Ishikawa (cell line): Measurements from ENCODE around the gene RPUSD1.

Source experiments
- CEBPB ChIP-seq: IDR thresholded peaks from 2 replicates; pipeline ENCODE4 v1.6.1; 2012
- CREB1 ChIP-seq: IDR thresholded peaks from 2 replicates; pipeline ENCODE4 v1.6.1; 2012; ENCODE audit warnings: low read depth
- EGR1 ChIP-seq: IDR thresholded peaks from 2 replicates; pipeline ENCODE4 v1.6.1; 2012
- EP300 ChIP-seq: IDR thresholded peaks from 2 replicates; pipeline ENCODE4 v1.6.1; 2012; ENCODE audit warnings: borderline replicate concordance
- FOXM1 ChIP-seq: IDR thresholded peaks from 2 replicates; pipeline ENCODE4 v1.6.1; 2012; ENCODE audit warnings: low read depth, borderline replicate concordance
- NFIC ChIP-seq: IDR thresholded peaks from 2 replicates; pipeline ENCODE4 v1.6.1; 2012
- RAD21 ChIP-seq: IDR thresholded peaks from 2 replicates; pipeline ENCODE4 v1.6.1; 2012; ENCODE audit warnings: low read depth
- TAF1 ChIP-seq: IDR thresholded peaks from 2 replicates; pipeline ENCODE4 v1.6.1; 2012; ENCODE audit warnings: low read depth, mild to moderate bottlenecking
- TCF12 ChIP-seq: IDR thresholded peaks from 2 replicates; pipeline ENCODE4 v1.6.1; 2012; ENCODE audit warnings: low read depth
- TEAD4 ChIP-seq: IDR thresholded peaks from 2 replicates; pipeline ENCODE4 v1.6.1; 2012
- YY1 ChIP-seq: IDR thresholded peaks from 2 replicates; pipeline ENCODE4 v1.6.1; 2012; ENCODE audit warnings: low read depth
- TF ChIP-seq, protein P1 (sequence below): IDR thresholded peaks from 2 replicates; pipeline ENCODE4 v1.6.1; 2012; ENCODE audit warnings: low read depth, mild to moderate bottlenecking
- TF ChIP-seq, protein P2 (sequence below): IDR thresholded peaks from 2 replicates; pipeline ENCODE4 v1.6.1; 2012
- TF ChIP-seq, protein P3 (sequence below): IDR thresholded peaks from 2 replicates; pipeline ENCODE4 v1.6.1; 2012

The RPUSD1 gene

DNA sequence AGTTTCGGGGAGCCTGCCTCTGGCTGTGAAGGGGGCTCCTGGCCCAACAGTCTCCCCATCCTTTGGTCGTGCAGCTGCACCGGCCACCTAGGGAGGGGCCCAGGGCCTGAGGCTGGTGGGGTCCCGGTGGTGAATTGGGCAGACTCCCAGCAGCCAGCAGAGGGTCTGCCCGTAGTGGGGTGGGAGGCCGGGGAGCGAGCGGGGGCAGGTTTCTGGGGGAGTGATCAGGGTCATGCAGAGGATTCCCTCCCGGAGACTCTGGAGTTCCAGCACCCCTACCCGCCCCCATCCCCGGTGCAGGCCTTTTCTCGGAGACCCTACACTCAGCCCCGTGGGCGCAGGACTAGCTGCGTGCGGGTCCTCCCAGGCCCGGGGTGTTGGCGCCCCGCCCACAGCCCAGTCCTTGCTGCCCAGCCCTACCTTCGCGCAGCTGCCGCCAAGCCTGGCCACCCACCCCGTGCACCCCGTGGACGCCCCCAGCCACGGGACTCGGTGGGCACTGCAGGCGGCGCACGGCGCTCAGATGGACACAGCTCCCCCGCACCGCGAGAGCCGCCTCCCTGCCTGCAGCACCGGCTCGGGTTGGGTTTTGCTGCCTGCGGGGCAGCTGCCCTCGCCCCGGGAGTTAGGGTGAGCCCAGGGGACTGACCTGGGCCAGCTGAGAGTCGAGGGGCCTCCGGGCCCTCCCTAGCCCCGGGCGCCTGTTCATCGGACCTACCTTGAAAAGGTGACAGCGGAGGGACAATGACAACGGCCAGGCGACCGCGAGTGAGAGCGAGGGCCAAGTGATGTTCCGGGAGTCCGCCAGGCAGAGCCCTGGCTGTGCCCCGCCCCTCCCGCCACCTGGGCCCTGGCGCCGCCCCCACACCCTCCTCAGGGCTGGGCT lies 12.0 kb upstream of the RPUSD1 start, which contains the start of gene GNG13:
GNG13 (minus strand) TSS at position 787 of the 886 bp plus-strand sequence. CDS start 1,657 bp downstream, outside the sequence.
- TF ChIP-seq EGR1 (no peak), CEBPB (no peak), RAD21 (no peak)

DNA sequence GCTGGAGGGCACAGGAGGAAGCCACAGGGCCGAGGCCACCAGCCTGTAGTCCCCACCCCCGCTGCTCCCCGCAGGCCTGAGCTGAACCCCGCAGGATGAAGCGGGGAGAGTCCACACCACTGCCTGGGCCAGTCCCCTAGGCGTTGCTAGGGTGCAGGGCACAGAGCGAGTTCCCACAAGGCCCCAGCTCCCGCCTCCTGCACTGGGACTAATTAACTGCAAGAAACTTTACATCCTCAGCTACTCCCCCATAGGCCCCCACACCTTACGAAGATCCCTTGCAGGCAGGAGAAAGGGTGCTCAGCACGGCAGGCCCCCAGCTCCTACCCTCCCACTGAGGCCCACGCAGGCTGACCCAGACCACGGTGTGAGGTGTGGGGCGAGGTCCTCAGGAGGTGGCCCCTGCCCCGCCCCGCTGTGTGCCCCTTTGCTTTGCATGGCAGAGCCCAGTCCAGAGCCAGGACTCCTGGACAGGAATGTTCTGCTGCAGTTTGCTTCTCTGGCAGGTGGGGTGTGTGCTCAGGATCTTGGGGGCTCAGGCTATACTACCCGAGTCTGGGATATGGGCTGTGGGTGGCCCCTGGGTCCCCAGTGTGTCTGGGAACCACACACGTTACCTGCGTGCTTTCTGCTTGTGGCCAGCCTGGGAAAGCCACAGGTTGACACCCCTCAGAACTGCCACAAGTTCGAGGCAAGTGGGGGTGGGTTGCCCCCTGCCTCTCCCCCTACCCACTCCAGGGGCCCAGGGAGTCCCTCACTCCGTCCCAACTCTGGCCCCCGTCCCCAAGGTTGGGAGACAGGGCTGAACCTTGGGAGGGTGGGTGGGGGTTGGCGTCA lies 11.1 kb upstream of the RPUSD1 start:
- TF ChIP-seq TEAD4 (no peak), YY1 (no peak), TCF12 (no peak), CEBPB (no peak), EP300 (no peak), CREB1 (no peak)
- TF ChIP-seq, protein P1, sequence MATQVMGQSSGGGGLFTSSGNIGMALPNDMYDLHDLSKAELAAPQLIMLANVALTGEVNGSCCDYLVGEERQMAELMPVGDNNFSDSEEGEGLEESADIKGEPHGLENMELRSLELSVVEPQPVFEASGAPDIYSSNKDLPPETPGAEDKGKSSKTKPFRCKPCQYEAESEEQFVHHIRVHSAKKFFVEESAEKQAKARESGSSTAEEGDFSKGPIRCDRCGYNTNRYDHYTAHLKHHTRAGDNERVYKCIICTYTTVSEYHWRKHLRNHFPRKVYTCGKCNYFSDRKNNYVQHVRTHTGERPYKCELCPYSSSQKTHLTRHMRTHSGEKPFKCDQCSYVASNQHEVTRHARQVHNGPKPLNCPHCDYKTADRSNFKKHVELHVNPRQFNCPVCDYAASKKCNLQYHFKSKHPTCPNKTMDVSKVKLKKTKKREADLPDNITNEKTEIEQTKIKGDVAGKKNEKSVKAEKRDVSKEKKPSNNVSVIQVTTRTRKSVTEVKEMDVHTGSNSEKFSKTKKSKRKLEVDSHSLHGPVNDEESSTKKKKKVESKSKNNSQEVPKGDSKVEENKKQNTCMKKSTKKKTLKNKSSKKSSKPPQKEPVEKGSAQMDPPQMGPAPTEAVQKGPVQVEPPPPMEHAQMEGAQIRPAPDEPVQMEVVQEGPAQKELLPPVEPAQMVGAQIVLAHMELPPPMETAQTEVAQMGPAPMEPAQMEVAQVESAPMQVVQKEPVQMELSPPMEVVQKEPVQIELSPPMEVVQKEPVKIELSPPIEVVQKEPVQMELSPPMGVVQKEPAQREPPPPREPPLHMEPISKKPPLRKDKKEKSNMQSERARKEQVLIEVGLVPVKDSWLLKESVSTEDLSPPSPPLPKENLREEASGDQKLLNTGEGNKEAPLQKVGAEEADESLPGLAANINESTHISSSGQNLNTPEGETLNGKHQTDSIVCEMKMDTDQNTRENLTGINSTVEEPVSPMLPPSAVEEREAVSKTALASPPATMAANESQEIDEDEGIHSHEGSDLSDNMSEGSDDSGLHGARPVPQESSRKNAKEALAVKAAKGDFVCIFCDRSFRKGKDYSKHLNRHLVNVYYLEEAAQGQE = no peak
- TF ChIP-seq, protein P2, sequence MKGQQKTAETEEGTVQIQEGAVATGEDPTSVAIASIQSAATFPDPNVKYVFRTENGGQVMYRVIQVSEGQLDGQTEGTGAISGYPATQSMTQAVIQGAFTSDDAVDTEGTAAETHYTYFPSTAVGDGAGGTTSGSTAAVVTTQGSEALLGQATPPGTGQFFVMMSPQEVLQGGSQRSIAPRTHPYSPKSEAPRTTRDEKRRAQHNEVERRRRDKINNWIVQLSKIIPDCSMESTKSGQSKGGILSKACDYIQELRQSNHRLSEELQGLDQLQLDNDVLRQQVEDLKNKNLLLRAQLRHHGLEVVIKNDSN = no peak

DNA sequence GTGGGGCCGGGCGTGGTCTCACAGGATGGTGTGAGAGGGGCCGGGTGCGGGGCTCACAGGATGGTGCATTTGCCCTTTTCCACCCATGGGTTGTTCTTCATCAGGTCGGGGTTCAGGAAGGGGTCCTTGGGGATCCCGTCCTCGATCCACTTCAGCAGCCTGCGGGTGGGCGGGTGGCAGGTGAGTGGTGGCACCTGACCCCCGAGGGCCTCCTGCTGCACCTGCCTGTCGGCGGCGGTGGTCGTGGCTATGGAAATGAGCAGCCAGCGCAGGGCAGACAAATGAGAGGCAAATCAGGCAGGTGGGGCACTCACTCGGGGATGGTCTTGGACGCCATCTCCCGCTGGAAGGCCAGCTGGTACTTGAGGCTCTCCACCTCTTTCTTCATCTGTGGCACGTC lies 10.5 kb upstream of the RPUSD1 start:
- no peak for TF ChIP-seq TEAD4
- TF ChIP-seq CREB1 = no peak
- TF ChIP-seq EGR1 = no peak
- TF ChIP-seq, protein P1 = no peak
- no peak for TF ChIP-seq CEBPB
- TF ChIP-seq YY1 = no peak
- TF ChIP-seq EP300 = no peak
- TF ChIP-seq, protein P3, sequence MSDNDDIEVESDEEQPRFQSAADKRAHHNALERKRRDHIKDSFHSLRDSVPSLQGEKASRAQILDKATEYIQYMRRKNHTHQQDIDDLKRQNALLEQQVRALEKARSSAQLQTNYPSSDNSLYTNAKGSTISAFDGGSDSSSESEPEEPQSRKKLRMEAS = no peak
- TF ChIP-seq FOXM1 = no peak
- TF ChIP-seq NFIC = no peak
- no peak for TF ChIP-seq TCF12
- TF ChIP-seq, protein P2 = no peak

DNA sequence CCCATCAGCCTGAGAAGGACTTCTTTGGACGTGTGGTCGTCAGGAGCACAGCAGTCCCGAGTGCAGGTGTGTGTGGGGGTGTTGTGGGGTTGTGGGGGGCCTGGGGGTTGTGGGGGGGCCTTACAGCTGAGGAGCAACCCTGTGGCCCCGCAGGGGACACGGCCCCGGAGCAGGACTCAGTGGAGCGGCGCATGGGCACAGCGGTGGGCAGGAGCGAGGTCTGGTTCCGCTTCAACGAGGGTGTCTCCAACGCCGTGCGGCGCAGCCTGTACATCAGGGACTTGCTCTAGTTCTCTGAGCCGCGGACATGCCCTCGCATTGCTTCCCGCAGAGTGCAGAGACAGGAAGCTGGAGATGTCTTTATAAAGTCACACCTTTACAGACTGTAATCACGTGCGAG lies 9.5 kb upstream of the RPUSD1 start:
- TF ChIP-seq TAF1 = no peak
- no peak for TF ChIP-seq EP300
- TF ChIP-seq, protein P2 = no peak
- TF ChIP-seq, protein P3 = no peak

DNA sequence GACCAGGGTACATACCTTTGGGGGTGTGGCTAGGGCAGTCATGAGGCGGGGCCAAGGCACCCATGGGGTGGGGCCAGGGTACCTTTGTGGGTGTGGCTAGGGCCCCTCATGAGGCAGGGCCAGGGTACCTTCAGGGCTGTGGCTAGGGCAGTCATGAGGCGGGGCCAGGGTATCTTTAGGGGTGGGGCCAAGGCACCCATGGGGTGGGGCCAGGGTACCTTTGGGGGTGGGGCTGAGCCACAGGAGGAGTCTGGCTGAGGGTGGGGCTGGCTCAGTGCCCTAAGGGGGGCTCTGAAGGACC lies 8.9 kb upstream of the RPUSD1 start:
- TF ChIP-seq CEBPB (no peak), FOXM1 (no peak), TAF1 (no peak), TEAD4 (no peak), EGR1 (no peak), RAD21 (no peak), TCF12 (no peak), YY1 (no peak)
